Liver (tissue), 9 donors: Measurements from ENCODE around the gene SETD6. TPM values are rescaled to one million over a fixed set of nuclear protein-coding genes. Genes with fewer than 3 reads are reported as not detected.

Experiments
- DNase-seq: peaks from one replicate; pipeline ENCODE4 v3.0.0-alpha.2; 2017; ENCODE audit warnings: low spot score
- H3K27ac ChIP-seq, 2 donors: one replicate each; pipeline ENCODE4 v1.7.0; 2013; ENCODE audit warnings: inconsistent platforms in 2 of 2, low read length in 2 of 2, control low read depth in 1 of 2, low read depth in 1 of 2, mild to moderate bottlenecking in 1 of 2
- H3K27me3 ChIP-seq, 4 donors: one replicate each; pipeline versions ENCODE4 v1.6.1 to v1.7.0; 2013; ENCODE audit warnings: low read length in 3 of 4, inconsistent platforms in 1 of 4, mild to moderate bottlenecking in 1 of 4, moderate library complexity in 1 of 4; ENCODE audit not compliant: control insufficient read depth in 4 of 4, insufficient read depth in 4 of 4
- H3K36me3 ChIP-seq, 4 donors: one replicate each; pipeline versions ENCODE4 v1.6.1 to v1.7.0; 2013; ENCODE audit warnings: low read length in 3 of 4, mild to moderate bottlenecking in 3 of 4, low read depth in 1 of 4, moderate library complexity in 1 of 4; ENCODE audit not compliant: control insufficient read depth in 4 of 4, insufficient read depth in 3 of 4
- H3K4me1 ChIP-seq, 4 donors: one replicate each; pipeline versions ENCODE4 v1.6.1 to v1.7.0; 2013; ENCODE audit warnings: low read length in 3 of 4, mild to moderate bottlenecking in 3 of 4, moderate library complexity in 1 of 4; ENCODE audit not compliant: control insufficient read depth in 4 of 4, insufficient read depth in 4 of 4
- H3K4me3 ChIP-seq, 3 donors: one replicate each; pipeline versions ENCODE4 v1.6.1 to v1.7.0; 2013; ENCODE audit warnings: low read length in 3 of 3, control low read depth in 1 of 3, low read depth in 1 of 3, mild to moderate bottlenecking in 1 of 3
- H3K9ac ChIP-seq, 2 donors: one replicate each; pipeline ENCODE4 v1.7.0; 2013; ENCODE audit warnings: low read length in 2 of 2, mild to moderate bottlenecking in 2 of 2, moderate library complexity in 2 of 2, control low read depth in 1 of 2, low read depth in 1 of 2
- H3K9me3 ChIP-seq, 4 donors: one replicate each; pipeline versions ENCODE4 v1.6.1 to v1.7.0; 2013; ENCODE audit warnings: low read length in 3 of 4; ENCODE audit not compliant: control insufficient read depth in 4 of 4
- EGR1 ChIP-seq, 2 donors: IDR thresholded peaks; 2 replicates each; pipeline ENCODE4 v1.6.1; 2016 to 2018; ENCODE audit warnings: antibody characterized with exemption in 2 of 2, low read depth in 2 of 2
- FOXA1 ChIP-seq: IDR thresholded peaks from 2 replicates; pipeline ENCODE4 v1.6.1; 2016; ENCODE audit warnings: antibody characterized with exemption
- FOXA2 ChIP-seq: IDR thresholded peaks from 2 replicates; pipeline ENCODE4 v1.6.1; 2016; ENCODE audit warnings: antibody characterized with exemption
- GABPA ChIP-seq, 2 donors: IDR thresholded peaks in 1 of 2; conservative IDR thresholded peaks in 1 of 2; 2 replicates each; pipeline ENCODE4 v1.6.1; 2016; ENCODE audit warnings: antibody characterized with exemption in 2 of 2, mild to moderate bottlenecking in 1 of 2, moderate library complexity in 1 of 2
- HNF4A ChIP-seq, 2 donors: conservative IDR thresholded peaks; 2 replicates each; pipeline ENCODE4 v1.6.1; 2016; ENCODE audit warnings: antibody characterized with exemption in 2 of 2, mild to moderate bottlenecking in 2 of 2
- HNF4G ChIP-seq: IDR thresholded peaks from 2 replicates; pipeline ENCODE4 v1.6.1; 2016; ENCODE audit warnings: antibody characterized with exemption
- JUND ChIP-seq, 2 donors: IDR thresholded peaks; 2 replicates each; pipeline ENCODE4 v1.6.1; 2016; ENCODE audit warnings: antibody characterized with exemption in 2 of 2
- MAX ChIP-seq: IDR thresholded peaks from 2 replicates; pipeline ENCODE4 v1.6.1; 2016; ENCODE audit warnings: antibody characterized with exemption
- NR2F2 ChIP-seq: IDR thresholded peaks from 2 replicates; pipeline ENCODE4 v1.6.1; 2016; ENCODE audit warnings: antibody characterized with exemption
- RAD21 ChIP-seq, 2 donors: IDR thresholded peaks; 2 replicates each; pipeline ENCODE4 v1.6.1; 2016; ENCODE audit warnings: antibody characterized with exemption in 2 of 2, mild to moderate bottlenecking in 2 of 2
- REST ChIP-seq: IDR thresholded peaks from 2 replicates; pipeline ENCODE4 v1.6.1; 2016; ENCODE audit warnings: antibody characterized with exemption, mild to moderate bottlenecking
- RXRA ChIP-seq, 2 donors: IDR thresholded peaks; 2 replicates each; pipeline ENCODE4 v1.6.1; 2017 to 2018; ENCODE audit warnings: antibody characterized with exemption in 2 of 2, mild to moderate bottlenecking in 1 of 2
- SP1 ChIP-seq: IDR thresholded peaks from 2 replicates; pipeline ENCODE4 v1.6.1; 2018; ENCODE audit warnings: antibody characterized with exemption, mild to moderate bottlenecking
- TAF1 ChIP-seq: conservative IDR thresholded peaks from 2 replicates; pipeline ENCODE4 v1.6.1; 2016; ENCODE audit warnings: antibody characterized with exemption, mild to moderate bottlenecking
- WGBS: extraction: QIAGEN DNeasy Blood & Tissue Kit; methylation state at CpG from one replicate; pipeline ENCODE4 v1.1.7; 2013; 5-methylcytosine and 5-hydroxymethylcytosine counted together
- polyA plus RNA-seq, 2 donors: library from polyadenylated mRNA; stranded (reverse) in 1 of 2; unstranded in 1 of 2; fragments of 200-250 nt in 1 of 2; fragments of >200 nt in 1 of 2; fragmentation: Nextera tagmentation in 1 of 2; extraction: Ambion mirVana in 1 of 2; gene quantifications; one replicate each; pipeline versions ENCODE4 v1.2.1 to v1.2.3, GENCODE V29; 2013 to 2015
- total RNA-seq, 2 donors: library from RNA; depleted of rRNA; stranded (reverse); fragments of >200 nt; gene quantifications; one replicate each; pipeline ENCODE4 v1.2.3, GENCODE V29; 2014
- TF ChIP-seq, protein P1 (sequence below): IDR thresholded peaks from 2 replicates; pipeline ENCODE4 v1.6.1; 2016; ENCODE audit warnings: antibody characterized with exemption
- TF ChIP-seq, protein P2 (sequence below): fragments of 150-350 bp; IDR thresholded peaks from 2 replicates; pipeline ENCODE4 v1.5.1; 2017; ENCODE audit warnings: improper control_type of control experiment, low read depth, low read length; ENCODE audit not compliant: missing input control
- TF ChIP-seq, protein P3 (sequence below): IDR thresholded peaks from 2 replicates; pipeline ENCODE4 v1.6.1; 2016; ENCODE audit warnings: antibody characterized with exemption
- donor health status: healthy.
- donor health status: healthy.
- donor health status: healthy.
- donor health status: healthy.
- donor health status: healthy.

SETD6 gene
- total and polyA plus RNA-seq, 4 donors, result 6.9 to 17.7 (median 10.2) TPM

DNA sequence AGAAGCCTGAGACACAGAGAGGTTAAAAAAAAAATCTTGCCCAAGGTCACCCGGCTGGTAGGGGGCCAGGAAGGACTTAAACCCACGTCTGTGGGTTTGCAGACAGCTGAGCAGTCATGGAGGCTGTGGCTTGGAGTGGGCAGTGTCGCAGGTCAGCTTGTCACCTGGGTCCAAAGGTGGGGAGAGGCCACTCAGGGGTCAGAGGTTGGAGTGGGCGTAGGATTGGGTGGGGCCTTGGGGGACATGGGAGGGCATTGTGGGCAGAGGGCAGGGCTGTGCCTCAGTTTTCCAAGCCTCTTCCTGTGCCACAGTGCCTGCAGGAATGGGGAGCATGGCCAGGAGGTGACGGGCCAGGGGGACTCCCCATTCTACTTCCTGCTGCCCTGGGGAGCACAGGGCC is 17.4 kb upstream of the SETD6 start:
- Histone ChIP-seq H3K9ac (no peak overlapping the region), H3K27ac (no peak overlapping the region), H3K4me1 (peaks cover 0 to 7% (median 6%) of the 10 kb centered on the region in 4 donors), H3K4me3 (no peak overlapping the region), H3K9me3 (no peaks in the 10 kb centered on the region), H3K27me3 (peaks cover 0 to 6% (median 1%) of the 10 kb centered on the region in 4 donors), H3K36me3 (no peaks in the 10 kb centered on the region)
- TF ChIP-seq REST (no peak), SP1 (no peak), HNF4G (no peak), NR2F2 (no peak), FOXA1 (no peak), MAX (no peak), GABPA (IDR thresholded peaks at IDR 0.05 in 1 of 2, conservative IDR thresholded peaks at IDR 0.05 in 1 of 2) (no peak), HNF4A (conservative IDR thresholded peaks at IDR 0.05) (no peak), JUND (IDR thresholded peaks at IDR 0.05) (no peak)
- TF ChIP-seq, protein P1, sequence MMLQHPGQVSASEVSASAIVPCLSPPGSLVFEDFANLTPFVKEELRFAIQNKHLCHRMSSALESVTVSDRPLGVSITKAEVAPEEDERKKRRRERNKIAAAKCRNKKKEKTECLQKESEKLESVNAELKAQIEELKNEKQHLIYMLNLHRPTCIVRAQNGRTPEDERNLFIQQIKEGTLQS, result no peak
- DNase-seq, result no peak
- WGBS, result 48% methylated on average over 5 of the region's 5 CpGs

- Histone ChIP-seq H3K4me1 (peaks cover 0 to 7% (median 6%) of the 10 kb centered on the region in 4 donors), H3K27ac (no peak overlapping the region), H3K4me3 (no peak overlapping the region), H3K9ac (no peak overlapping the region), H3K36me3 (no peaks in the 10 kb centered on the region), H3K27me3 (peaks cover 0 to 6% (median 1%) of the 10 kb centered on the region in 4 donors), H3K9me3 (no peaks in the 10 kb centered on the region)
- TF ChIP-seq TAF1 (no peak), RXRA (IDR thresholded peaks at IDR 0.05) (no peak), EGR1 (IDR thresholded peaks at IDR 0.05; ENCODE audit: low read depth in 2 of 2) (no peak), FOXA1 (no peak), REST (no peak), FOXA2 (no peak), HNF4G (no peak), NR2F2 (no peak), GABPA (IDR thresholded peaks at IDR 0.05 in 1 of 2, conservative IDR thresholded peaks at IDR 0.05 in 1 of 2) (no peak), RAD21 (IDR thresholded peaks at IDR 0.05) (no peak), SP1 (no peak), JUND (IDR thresholded peaks at IDR 0.05) (no peak)
- TF ChIP-seq, protein P2, sequence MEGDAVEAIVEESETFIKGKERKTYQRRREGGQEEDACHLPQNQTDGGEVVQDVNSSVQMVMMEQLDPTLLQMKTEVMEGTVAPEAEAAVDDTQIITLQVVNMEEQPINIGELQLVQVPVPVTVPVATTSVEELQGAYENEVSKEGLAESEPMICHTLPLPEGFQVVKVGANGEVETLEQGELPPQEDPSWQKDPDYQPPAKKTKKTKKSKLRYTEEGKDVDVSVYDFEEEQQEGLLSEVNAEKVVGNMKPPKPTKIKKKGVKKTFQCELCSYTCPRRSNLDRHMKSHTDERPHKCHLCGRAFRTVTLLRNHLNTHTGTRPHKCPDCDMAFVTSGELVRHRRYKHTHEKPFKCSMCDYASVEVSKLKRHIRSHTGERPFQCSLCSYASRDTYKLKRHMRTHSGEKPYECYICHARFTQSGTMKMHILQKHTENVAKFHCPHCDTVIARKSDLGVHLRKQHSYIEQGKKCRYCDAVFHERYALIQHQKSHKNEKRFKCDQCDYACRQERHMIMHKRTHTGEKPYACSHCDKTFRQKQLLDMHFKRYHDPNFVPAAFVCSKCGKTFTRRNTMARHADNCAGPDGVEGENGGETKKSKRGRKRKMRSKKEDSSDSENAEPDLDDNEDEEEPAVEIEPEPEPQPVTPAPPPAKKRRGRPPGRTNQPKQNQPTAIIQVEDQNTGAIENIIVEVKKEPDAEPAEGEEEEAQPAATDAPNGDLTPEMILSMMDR, result no peak
- TF ChIP-seq, protein P3, sequence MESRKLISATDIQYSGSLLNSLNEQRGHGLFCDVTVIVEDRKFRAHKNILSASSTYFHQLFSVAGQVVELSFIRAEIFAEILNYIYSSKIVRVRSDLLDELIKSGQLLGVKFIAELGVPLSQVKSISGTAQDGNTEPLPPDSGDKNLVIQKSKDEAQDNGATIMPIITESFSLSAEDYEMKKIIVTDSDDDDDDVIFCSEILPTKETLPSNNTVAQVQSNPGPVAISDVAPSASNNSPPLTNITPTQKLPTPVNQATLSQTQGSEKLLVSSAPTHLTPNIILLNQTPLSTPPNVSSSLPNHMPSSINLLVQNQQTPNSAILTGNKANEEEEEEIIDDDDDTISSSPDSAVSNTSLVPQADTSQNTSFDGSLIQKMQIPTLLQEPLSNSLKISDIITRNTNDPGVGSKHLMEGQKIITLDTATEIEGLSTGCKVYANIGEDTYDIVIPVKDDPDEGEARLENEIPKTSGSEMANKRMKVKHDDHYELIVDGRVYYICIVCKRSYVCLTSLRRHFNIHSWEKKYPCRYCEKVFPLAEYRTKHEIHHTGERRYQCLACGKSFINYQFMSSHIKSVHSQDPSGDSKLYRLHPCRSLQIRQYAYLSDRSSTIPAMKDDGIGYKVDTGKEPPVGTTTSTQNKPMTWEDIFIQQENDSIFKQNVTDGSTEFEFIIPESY, result no peak
- 78% methylated on average over 9 of the region's 9 CpGs for WGBS
- no peak for DNase-seq
These were observed 16.8 kb upstream of the SETD6 start for GRCh38 chr16:58498341-58499091.
